ENCODE results near the gene CTIF.

Gene CTIF

GRCh38 chr18:48533340-48534070 lies 5.3 kb upstream of the CTIF start:
- DNase-seq = no peak

GRCh38 chr18:48534364-48534763 lies 4.5 kb upstream of the CTIF start:
- no peak for DNase-seq

GRCh38 chr18:48535956-48536355 lies 2.9 kb upstream of the CTIF start:
- no peak for DNase-seq

GRCh38 chr18:48536516-48536915 lies 2.3 kb upstream of the CTIF start:
- no peak for DNase-seq

- DNase-seq = peak; percentile 16
Measured at GRCh38 chr18:48539406-48540250, 797 bp downstream of the CTIF start.

GRCh38 chr18:48540251-48541025 lies 1.6 kb downstream of the CTIF start:
- no peak for DNase-seq

- DNase-seq = peak; percentile 17
Measured at GRCh38 chr18:48541026-48541746, 2.4 kb downstream of the CTIF start.

- no peak for DNase-seq
Measured at GRCh38 chr18:48541747-48542400, 3.0 kb downstream of the CTIF start.

- no peak for DNase-seq
Measured at GRCh38 chr18:48542513-48543181, 3.8 kb downstream of the CTIF start.

GRCh38 chr18:48543228-48543627 lies 4.4 kb downstream of the CTIF start:
- no peak for DNase-seq

GRCh38 chr18:48544116-48544515 lies 5.3 kb downstream of the CTIF start:
- no peak for DNase-seq

- no peak for DNase-seq
Measured at GRCh38 chr18:48544661-48545415, 6.0 kb downstream of the CTIF start.

GRCh38 chr18:48545757-48546321 lies 7.0 kb downstream of the CTIF start:
- no peak for DNase-seq

- DNase-seq = no peak
Measured at GRCh38 chr18:48546396-48546795, 7.6 kb downstream of the CTIF start.

GRCh38 chr18:48547531-48547981 lies 8.7 kb downstream of the CTIF start:
- no peak for DNase-seq

GRCh38 chr18:48548011-48548771 lies 9.4 kb downstream of the CTIF start:
- no peak for DNase-seq

- no peak for DNase-seq
Measured at GRCh38 chr18:48548921-48549320, 10.1 kb downstream of the CTIF start.

- DNase-seq = no peak
Measured at GRCh38 chr18:48550101-48550729, 11.4 kb downstream of the CTIF start.

- DNase-seq = no peak
Measured at GRCh38 chr18:48551100-48551499, 12.3 kb downstream of the CTIF start.

All from KG1 (cell line).